GM19238 (cell line): Measurements from ENCODE around the gene CDH20.

ENCODE experiments used
- DNase-seq: peaks from one replicate; pipeline ENCODE4 v3.0.0; 2011; ENCODE audit warnings: low spot score; ENCODE audit not compliant: insufficient read length

The CDH20 gene

GRCh38 chr18:61528961-61529360 lies 195.7 kb downstream of the CDH20 start:
- no peak for DNase-seq

DNA sequence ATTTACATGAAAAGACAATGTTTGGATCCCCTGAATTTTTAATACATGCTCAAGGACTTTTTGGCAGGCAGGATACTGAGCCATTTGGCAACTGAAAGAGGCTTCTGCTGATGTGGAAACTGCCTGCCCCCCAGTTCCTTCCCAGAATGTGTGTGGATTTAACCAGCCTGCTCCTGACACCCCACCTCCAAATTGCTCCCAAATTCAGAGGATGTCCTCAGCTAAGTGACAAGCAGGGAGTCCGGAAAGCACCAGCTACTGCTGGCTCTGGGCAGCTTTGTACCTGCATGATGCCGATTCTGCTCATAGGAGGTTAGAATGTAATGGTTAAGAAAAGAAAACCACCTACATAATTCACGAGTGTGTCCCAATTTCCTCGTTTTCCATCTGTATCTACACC lies 197.5 kb downstream of the CDH20 start:
- DNase-seq = no peak

DNA sequence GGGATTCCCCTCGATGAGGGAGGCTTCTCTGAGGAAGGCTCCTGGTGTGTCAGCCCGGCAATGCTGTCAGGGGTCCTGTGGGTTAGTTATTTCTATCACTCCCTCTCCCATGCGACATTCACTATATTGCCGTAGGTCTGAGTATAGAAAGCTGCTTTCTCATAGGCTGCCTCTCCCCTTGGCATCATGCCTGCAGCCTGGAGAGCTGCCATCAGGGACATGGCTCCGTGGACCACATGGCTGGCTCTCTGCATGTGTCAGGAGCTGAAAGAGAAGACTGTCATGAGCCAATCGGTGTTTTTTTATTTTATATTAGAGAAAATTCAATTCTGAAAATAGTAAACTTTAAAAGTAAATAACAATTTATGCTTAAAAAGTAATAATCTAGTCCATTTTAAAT lies 198.0 kb downstream of the CDH20 start:
- no peak for DNase-seq

GRCh38 chr18:61531891-61532290 lies 198.7 kb downstream of the CDH20 start:
- no peak for DNase-seq

GRCh38 chr18:61535401-61535800 lies 202.2 kb downstream of the CDH20 start:
- no peak for DNase-seq

- no peak for DNase-seq
Observed at GRCh38 chr18:61541673-61542072, 208.4 kb downstream of the CDH20 start.

- DNase-seq = no peak
Observed at GRCh38 chr18:61542596-61542995, 209.4 kb downstream of the CDH20 start.

GRCh38 chr18:61543518-61543917 lies 210.3 kb downstream of the CDH20 start:
- DNase-seq = no peak

DNA sequence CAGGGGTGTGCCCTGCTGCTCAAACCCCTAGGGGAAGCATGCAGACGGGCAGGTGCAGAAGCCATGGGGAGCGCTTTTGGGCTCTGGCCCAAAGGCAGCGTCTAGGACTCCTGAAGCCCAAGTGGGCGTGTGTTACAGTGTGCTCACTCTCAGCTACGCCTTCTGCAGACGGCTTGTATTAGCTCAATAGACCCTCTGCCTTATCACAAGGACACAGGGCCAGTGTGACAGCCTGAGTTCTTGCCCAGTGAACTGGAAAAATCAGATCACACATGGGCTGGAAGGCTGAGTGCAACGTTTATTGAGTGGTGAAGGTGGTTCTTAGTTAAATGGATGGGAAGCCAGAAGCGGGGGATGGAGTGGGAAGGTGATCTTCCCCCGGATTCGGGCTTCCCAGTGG lies 210.9 kb downstream of the CDH20 start:
- no peak for DNase-seq

DNA sequence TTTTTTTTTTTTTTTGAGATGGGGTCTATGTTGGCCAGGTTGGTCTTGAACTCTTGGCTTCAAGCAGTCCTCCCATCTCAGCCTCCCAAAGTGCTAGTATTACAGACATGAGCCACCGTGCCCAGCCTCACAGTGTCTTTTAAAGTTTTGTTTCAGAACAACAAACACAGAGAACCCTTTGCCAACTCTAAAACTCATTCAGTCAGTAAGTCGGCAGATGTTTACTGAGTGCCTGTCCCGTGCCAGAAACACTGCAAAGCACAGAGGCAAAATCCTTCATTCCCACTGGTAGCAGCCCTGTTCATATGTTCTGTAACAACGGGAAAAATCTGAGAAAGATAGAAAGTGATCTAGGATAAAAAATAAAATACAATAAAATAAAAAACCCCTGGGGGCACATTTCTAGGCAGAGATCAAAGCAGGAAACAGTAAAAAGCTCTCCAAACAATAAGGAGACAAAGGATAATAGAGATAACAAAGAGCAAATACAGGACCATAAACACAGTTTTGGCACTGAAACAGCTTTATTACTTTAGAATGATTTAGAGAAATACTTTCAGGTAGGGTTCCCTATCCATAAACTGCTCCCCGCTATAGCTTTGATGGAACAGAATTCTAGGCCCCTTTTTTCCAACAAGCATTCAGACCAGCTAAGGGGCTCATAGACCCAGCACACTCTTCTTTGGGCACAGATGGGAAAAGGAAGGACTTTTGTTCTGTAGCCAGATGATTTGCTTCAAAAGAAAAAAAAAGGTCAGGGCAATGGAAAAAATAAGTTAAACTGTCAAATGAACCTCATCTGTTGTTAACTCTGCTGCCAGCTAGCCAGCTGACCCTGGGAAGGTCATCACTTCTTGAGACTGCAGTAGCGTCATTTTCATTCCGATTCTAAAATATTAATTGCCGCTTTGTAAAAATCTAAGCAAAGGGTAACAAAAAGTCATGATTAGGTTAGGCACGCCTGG lies 212.3 kb downstream of the CDH20 start:
- DNase-seq = no peak

DNA sequence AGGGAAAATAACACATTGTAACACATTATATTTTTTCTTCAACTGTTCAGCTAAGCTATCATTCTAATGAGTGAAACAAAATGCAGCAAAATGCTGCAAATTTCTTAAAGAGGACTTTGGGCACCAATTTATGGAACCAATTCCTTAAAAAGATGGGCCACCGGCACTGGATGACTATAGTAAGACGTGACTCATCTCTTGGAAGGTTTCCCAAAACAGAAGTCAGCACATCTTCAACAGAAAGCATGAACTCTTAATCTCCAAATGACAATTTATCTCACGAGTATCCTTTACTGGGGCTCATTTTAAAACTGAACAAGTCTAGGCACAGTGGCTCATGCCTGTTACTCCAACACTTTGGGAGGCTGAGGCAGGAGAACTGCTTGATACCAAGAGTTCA lies 213.4 kb downstream of the CDH20 start:
- DNase-seq = no peak

GRCh38 chr18:61549416-61549815 lies 216.2 kb downstream of the CDH20 start:
- no peak for DNase-seq

DNA sequence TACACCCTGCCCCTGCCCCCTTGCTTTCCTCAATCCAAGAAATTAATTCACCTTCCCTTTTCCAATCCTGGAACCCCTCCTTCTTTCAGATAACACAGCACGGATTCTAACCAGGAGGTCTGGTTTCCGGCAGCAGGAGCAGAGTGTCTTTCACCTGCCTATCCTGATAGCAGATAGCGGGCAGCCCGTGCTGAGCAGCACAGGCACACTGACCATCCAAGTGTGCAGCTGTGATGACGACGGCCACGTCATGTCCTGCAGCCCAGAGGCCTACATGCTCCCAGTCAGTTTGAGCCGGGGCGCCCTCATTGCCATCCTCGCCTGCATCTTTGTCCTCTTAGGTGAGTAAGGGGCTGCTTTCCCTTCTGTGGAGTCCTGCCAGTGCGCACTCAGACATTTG lies 216.7 kb downstream of the CDH20 start:
- no peak for DNase-seq

- DNase-seq = peak; percentile 35
Observed at GRCh38 chr18:61551586-61551985, 218.4 kb downstream of the CDH20 start.

GRCh38 chr18:61553045-61553659 lies 219.9 kb downstream of the CDH20 start:
- no peak for DNase-seq

DNA sequence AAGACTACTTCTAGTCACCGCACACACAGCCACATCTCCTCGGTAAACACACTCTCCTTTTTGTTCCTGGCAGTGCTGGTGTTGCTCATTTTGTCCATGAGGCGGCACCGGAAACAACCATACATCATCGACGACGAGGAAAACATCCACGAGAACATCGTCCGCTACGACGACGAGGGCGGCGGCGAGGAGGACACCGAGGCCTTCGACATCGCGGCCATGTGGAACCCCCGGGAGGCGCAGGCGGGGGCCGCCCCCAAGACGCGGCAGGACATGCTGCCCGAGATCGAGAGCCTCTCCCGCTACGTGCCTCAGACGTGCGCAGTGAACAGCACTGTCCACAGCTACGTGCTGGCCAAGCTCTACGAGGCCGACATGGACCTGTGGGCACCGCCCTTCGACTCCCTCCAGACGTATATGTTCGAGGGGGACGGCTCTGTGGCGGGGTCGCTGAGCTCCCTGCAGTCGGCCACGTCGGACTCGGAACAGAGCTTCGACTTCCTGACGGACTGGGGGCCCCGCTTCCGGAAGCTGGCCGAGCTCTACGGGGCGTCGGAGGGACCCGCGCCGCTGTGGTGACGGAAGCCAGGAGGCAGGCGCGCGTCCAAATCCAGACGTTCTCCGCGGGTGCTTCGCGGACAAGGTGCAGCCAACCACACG lies 221.0 kb downstream of the CDH20 start:
- no peak for DNase-seq

DNA sequence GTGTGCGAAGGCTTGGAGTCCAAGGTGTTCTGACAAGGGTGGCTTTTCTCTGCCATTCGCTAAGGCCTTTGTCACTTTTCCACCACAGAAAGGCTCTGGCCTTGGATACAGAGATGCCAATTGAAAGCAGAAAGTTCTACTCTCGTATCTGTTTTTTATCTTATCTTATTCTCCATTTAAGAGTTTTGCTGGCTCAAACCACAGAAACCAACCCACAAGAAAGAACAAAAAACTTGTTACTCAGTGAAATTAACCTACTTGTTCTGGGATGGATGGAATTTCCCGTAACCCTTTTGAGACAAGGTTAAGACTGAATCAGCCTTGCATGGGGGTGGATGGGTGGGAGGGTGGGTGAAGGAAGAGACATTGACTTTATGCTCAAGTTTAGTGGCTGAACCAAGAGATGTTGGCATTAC lies 221.7 kb downstream of the CDH20 start:
- no peak for DNase-seq

GRCh38 chr18:61556316-61556715 lies 223.1 kb downstream of the CDH20 start:
- DNase-seq = no peak

GRCh38 chr18:61556862-61557261 lies 223.6 kb downstream of the CDH20 start:
- DNase-seq = no peak

- DNase-seq = no peak
Observed at GRCh38 chr18:61569176-61569892, 236.1 kb downstream of the CDH20 start.

- no peak for DNase-seq
Observed at GRCh38 chr18:61570070-61570469, 236.8 kb downstream of the CDH20 start.
